ENCODE measurements around the gene IL1R2.

IL1R2 gene

DNA sequence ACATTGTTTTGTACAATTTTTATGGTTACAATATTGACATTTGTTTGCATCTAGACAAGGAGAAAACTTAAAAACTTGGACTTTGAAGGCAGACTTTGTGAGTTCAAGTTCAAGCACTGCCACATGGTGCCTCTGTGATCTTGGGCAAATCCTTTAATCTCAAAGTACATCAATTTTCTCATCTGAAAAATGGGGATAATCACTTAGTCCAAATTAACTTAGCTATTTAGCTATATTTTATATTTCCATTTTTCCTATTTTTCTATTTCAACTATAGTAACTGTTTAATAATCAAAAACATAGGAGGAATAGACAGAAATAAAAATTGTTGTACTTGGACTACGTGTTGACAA, 38.7 kb downstream of the IL1R2 start:
- H3K4me2 ChIP-seq (ENCODE audit: low read length), result no peak overlapping the region
- no peak overlapping the region for H3K9ac ChIP-seq (ENCODE audit: low read length)
- H3K27ac ChIP-seq (ENCODE audit: low read length), result no peak overlapping the region

DNA sequence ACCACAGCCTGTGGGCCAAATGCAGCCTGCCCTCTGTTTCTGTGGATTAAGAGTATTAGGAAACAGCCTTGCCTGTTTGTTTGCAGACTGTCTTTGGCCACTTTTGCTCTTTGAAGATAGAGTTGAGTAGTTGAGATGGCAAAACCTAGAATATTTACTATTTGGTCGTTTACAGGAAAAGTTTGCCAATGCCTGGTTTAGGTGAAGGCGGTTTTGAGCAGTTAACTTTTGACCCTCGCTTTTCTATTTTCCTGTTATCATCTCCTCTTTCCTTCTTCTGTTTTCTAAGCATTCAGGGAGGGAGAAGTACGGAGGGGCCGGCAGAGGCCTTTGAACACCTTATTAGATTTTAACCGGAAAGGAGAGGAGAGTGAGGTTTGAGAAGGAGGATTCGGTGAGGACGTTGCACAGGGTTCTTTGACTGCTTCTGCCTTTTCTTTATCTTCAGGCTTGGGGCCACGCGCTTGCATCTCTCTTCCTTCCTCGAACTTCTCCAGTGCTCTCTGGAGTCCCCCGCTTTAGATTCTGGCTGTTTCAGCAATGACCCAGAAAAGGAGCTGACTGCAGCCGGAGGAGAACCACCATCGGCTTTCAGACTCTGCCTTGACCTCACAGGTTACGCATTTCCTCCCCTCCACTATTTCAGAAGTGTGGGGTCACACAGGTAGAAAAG, 39.2 kb downstream of the IL1R2 start:
- Histone ChIP-seq H2AFZ (ENCODE audit: low read depth, low read length) (no peak overlapping the region), H3K79me2 (ENCODE audit: low read length) (no peaks in the 10 kb centered on the region), H3K4me3 (ENCODE audit: low read length) (no peak overlapping the region), H3K27me3 (ENCODE audit: low read depth, low read length) (no peaks in the 10 kb centered on the region), H3K36me3 (replicated peaks; ENCODE audit: low read depth, low read length) (peaks cover 4% of the 10 kb centered on the region), H3K9ac (ENCODE audit: low read length) (no peak overlapping the region), H3K27ac (ENCODE audit: low read length) (no peak overlapping the region), H3K4me1 (ENCODE audit: low read length) (peaks cover 30% of the 10 kb centered on the region), H3K4me2 (ENCODE audit: low read length) (no peak overlapping the region), H3K9me3 (ENCODE audit: insufficient read depth, low read length) (no peaks in the 10 kb centered on the region), H4K20me1 (ENCODE audit: insufficient read depth, low read length) (no peaks in the 10 kb centered on the region)
- TF ChIP-seq, protein P1, sequence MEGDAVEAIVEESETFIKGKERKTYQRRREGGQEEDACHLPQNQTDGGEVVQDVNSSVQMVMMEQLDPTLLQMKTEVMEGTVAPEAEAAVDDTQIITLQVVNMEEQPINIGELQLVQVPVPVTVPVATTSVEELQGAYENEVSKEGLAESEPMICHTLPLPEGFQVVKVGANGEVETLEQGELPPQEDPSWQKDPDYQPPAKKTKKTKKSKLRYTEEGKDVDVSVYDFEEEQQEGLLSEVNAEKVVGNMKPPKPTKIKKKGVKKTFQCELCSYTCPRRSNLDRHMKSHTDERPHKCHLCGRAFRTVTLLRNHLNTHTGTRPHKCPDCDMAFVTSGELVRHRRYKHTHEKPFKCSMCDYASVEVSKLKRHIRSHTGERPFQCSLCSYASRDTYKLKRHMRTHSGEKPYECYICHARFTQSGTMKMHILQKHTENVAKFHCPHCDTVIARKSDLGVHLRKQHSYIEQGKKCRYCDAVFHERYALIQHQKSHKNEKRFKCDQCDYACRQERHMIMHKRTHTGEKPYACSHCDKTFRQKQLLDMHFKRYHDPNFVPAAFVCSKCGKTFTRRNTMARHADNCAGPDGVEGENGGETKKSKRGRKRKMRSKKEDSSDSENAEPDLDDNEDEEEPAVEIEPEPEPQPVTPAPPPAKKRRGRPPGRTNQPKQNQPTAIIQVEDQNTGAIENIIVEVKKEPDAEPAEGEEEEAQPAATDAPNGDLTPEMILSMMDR (IDR thresholded peaks at IDR 0.05; ENCODE audit: low read depth, low read length), result no peak
- no peak for TF ChIP-seq EZH2phosphoT487 (IDR thresholded peaks at IDR 0.05; ENCODE audit: low read depth)

More for the DNA sequence above, 38.7 kb downstream of the IL1R2 start:
- H2AFZ ChIP-seq (ENCODE audit: low read depth, low read length), result no peak overlapping the region
- no peaks in the 10 kb centered on the region for H3K79me2 ChIP-seq (ENCODE audit: low read length)
- TF ChIP-seq EZH2phosphoT487 (IDR thresholded peaks at IDR 0.05; ENCODE audit: low read depth), result no peak
- TF ChIP-seq, protein P1 (IDR thresholded peaks at IDR 0.05; ENCODE audit: low read depth, low read length), result no peak
- no peaks in the 10 kb centered on the region for H3K27me3 ChIP-seq (ENCODE audit: low read depth, low read length)
- H3K36me3 ChIP-seq (replicated peaks; ENCODE audit: low read depth, low read length), result peaks cover 7% of the 10 kb centered on the region
- H3K4me3 ChIP-seq (ENCODE audit: low read length), result no peak overlapping the region
- H3K4me1 ChIP-seq (ENCODE audit: low read length), result peaks cover 35% of the 10 kb centered on the region
- no peaks in the 10 kb centered on the region for H4K20me1 ChIP-seq (ENCODE audit: insufficient read depth, low read length)
- no peaks in the 10 kb centered on the region for H3K9me3 ChIP-seq (ENCODE audit: insufficient read depth, low read length)

DNA sequence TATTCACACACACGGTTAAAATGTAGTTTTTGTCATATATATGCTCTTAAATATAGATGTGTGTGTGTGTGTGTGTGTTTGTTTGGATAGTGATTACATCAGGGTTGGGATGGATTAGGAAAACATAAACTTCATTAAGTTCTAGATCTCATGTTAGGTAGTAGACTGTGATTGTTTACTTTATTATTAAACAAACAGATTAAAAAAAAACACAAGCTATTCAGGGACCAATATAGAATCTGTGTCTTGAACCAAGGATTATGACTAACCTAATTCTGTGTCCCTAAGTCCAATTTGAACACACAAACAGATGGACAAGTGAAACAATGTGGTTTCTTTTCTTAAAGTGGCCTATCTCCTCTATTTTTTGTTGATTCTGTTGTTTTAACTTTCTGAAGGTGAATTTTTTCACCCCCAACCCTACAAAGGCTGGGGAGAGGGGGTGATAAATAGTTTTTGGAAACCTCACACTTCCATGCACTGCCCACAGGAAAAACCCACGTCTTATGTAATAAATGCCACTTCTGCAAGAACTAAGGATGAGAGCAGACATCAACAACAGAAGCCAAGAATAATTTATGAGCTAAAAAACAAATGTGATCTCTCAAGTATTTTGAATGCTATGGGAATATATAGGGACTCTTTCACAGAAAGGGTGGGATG, 40.7 kb downstream of the IL1R2 start:
- Histone ChIP-seq H3K9me3 (ENCODE audit: insufficient read depth, low read length) (no peaks in the 10 kb centered on the region), H3K27me3 (ENCODE audit: low read depth, low read length) (0 out of 2 replicates have a peak, but pooled peaks cover 4% of the 10 kb centered on the region), H3K4me3 (ENCODE audit: low read length) (no peak overlapping the region), H3K4me2 (ENCODE audit: low read length) (no peak overlapping the region; the same call in 1 of the 2 replicates), H3K79me2 (ENCODE audit: low read length) (no peaks in the 10 kb centered on the region), H3K9ac (ENCODE audit: low read length) (no peak overlapping the region), H4K20me1 (ENCODE audit: insufficient read depth, low read length) (no peaks in the 10 kb centered on the region), H2AFZ (ENCODE audit: low read depth, low read length) (no peak overlapping the region), H3K4me1 (ENCODE audit: low read length) (peaks cover 27% of the 10 kb centered on the region), H3K27ac (ENCODE audit: low read length) (no peak overlapping the region), H3K36me3 (replicated peaks; ENCODE audit: low read depth, low read length) (no peaks in the 10 kb centered on the region)
- TF ChIP-seq EZH2phosphoT487 (IDR thresholded peaks at IDR 0.05; ENCODE audit: low read depth), result no peak
- TF ChIP-seq, protein P1 (IDR thresholded peaks at IDR 0.05; ENCODE audit: low read depth, low read length), result no peak

DNA sequence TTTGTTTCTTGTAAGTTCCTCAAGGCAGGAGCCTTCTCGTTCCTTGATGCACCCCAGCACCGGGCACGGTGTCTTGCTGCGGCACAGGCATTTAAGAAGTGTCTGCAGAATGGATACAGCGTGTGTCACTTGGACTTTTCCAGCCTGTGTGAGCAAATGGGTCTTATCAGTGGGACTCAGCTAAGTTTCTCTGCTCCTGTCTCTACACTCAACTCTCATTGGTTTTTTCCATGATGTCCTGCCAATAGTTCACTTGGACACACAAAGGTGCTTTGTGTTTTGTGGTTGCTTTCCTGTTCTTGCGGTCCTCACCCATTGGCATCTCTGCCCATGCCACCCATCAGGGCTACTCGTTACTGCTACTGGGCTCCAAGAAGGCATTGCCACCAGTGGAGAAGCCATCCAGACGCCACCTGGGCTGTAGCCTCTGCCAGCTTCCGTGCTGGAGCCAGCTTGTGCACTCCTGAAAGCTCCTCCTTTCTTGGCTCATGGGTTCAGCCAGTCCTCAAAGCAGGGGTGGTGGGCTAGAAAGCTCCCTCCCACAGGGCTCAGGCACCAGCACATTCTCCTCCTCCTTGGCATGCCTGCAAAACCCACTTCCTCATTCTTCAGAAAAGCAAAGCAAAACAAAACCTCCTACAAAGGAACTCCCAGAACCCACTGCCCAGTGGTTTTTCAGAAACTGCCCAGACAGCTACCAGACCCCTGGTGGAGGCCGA, 41.4 kb downstream of the IL1R2 start:
- Histone ChIP-seq H3K79me2 (ENCODE audit: low read length) (no peaks in the 10 kb centered on the region), H3K9ac (ENCODE audit: low read length) (no peak overlapping the region), H3K4me2 (ENCODE audit: low read length) (peak overlapping the region; percentile 70), H3K4me3 (ENCODE audit: low read length) (no peak overlapping the region), H3K27ac (ENCODE audit: low read length) (no peak overlapping the region), H2AFZ (ENCODE audit: low read depth, low read length) (peak overlapping the region; percentile 66), H3K36me3 (replicated peaks; ENCODE audit: low read depth, low read length) (no peaks in the 10 kb centered on the region), H3K27me3 (ENCODE audit: low read depth, low read length) (0 out of 2 replicates have a peak, but pooled peaks cover 4% of the 10 kb centered on the region), H4K20me1 (ENCODE audit: insufficient read depth, low read length) (no peaks in the 10 kb centered on the region), H3K9me3 (ENCODE audit: insufficient read depth, low read length) (no peaks in the 10 kb centered on the region), H3K4me1 (ENCODE audit: low read length) (peaks cover 24% of the 10 kb centered on the region)
- no peak for TF ChIP-seq EZH2phosphoT487 (IDR thresholded peaks at IDR 0.05; ENCODE audit: low read depth)
- TF ChIP-seq, protein P1 (IDR thresholded peaks at IDR 0.05; ENCODE audit: low read depth, low read length), result no peak
